GM21390 (cell line): ENCODE measurements around the gene ISM2.
"Not testable (repeated sequence)": the region's sequence is repeated elsewhere in the genome, so short reads cannot be mapped to it uniquely, and the experiment has no call there.

Source experiments
- ATAC-seq: cut with Tn5 transposase; IDR thresholded peaks from one replicate; pipeline ENCODE4 v1.9.1; 2021; ENCODE audit not compliant: unreplicated experiment

Gene ISM2

DNA sequence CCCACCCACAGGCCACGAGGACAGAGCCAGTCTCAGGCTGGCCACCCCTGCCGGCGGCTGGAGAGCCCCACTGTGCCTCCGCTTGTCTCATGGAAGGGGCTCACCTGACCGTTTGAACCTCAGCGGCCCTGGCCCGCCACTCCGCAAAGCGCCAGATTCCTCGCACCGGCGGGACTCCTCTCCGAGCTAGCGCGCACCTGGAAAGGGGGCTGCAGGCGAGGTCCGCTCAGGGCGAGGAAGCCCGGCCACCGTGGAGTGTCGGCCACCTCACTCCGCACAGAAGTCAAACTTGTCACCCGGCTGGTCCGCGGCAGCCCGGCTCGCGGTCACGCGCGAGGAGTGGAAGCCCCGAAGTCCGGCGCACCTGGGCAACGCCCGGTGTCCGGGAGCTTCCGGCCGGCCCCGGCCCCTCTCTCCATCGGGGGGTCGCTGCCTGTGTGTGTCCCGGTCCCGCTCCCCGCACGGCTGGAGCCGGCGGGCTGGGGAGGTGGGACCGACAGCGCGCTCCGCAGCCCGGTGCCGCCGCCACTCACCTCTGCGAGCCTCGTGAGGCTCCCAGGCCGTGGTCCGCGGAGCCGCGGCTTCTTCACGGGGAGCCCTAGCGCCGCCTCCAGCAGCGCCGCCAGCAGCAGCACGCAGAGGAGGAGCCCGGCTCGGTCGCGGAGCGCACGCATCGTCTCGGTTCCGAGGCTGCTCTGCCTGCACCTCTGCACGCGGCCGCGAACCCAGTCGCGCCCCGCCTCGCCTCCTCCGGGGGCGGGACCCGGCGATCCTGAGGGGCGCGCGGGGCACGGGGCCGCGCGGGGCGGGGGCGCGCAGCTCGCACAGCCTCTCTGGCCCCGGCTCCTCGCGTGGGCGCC, at the start of gene ISM2:
Gene ISM2, minus strand, starts transcription at position 697 of the 860 bp plus-strand sequence. Its CDS starts 23 bp downstream, at position 674.
- ATAC-seq, result peak; percentile 59

GRCh38 chr14:77547512-77548180, 49.0 kb upstream of the ISM2 start:
- ATAC-seq, result no peak

GRCh38 chr14:77545171-77545570, 46.6 kb upstream of the ISM2 start:
- not testable (repeated sequence) for ATAC-seq

GRCh38 chr14:77544571-77544970, 46.0 kb upstream of the ISM2 start:
- no peak for ATAC-seq

- no peak for ATAC-seq
Observed at GRCh38 chr14:77543637-77544334, 45.2 kb upstream of the ISM2 start.

DNA sequence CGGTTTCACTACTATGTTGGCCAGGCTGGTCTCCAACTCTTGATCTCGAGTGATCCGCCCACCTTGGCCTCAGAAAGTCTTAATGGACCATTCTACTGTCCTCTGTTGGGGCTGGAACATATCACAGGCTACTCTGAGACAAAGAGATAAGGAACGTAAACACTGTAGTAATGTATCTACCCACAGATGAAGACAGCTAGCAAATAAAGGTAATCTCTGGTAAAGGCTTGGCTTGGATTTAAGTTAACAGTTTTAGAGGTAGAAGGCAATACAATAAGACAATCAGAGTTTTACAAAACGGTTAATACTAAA, 44.6 kb upstream of the ISM2 start:
- ATAC-seq, result no peak

GRCh38 chr14:77542421-77543239, 44.0 kb upstream of the ISM2 start:
- ATAC-seq, result no peak

DNA sequence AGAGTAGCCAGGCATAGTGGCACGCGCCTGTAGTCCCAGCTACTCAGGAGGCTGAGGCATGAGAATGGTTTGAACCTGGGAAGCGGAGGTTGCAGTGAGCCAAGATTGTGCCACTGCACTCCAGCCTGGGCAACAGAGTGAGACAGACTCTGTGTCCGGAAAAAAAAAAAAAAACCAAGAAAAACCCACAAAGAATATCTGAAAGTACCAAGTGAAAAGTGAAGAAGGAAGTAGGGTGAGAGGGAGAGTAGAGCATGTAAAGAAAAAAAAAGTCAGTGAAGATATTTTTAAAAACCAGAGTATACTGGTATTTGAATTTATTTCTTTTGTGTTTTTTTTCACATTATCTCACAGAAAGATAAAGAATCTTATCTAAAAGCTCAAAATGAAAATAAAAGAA, 43.3 kb upstream of the ISM2 start:
- peak; percentile 45 for ATAC-seq

GRCh38 chr14:77536951-77537350, 38.3 kb upstream of the ISM2 start:
- not testable (repeated sequence) for ATAC-seq

DNA sequence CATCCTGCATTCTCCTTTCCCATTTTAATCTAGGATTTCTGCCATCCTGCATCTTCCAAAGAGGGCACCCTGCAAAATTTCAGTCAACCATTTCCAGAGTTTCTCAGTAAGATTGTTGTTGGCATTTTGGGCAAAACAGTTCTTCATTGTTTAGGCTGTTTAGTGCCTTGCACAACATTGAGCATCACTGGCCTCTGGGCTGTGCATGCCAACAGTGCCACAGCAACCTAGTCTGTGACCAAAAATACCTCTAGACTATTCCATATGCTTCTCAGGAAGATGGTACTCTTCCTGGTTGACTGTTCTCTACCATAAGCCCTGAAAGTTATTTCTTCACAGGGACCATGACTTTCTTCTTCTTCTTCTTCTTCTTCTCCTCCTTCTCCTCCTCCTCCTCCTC, 32.5 kb upstream of the ISM2 start:
- no peak for ATAC-seq

GRCh38 chr14:77529963-77530362, 31.3 kb upstream of the ISM2 start:
- ATAC-seq, result no peak

DNA sequence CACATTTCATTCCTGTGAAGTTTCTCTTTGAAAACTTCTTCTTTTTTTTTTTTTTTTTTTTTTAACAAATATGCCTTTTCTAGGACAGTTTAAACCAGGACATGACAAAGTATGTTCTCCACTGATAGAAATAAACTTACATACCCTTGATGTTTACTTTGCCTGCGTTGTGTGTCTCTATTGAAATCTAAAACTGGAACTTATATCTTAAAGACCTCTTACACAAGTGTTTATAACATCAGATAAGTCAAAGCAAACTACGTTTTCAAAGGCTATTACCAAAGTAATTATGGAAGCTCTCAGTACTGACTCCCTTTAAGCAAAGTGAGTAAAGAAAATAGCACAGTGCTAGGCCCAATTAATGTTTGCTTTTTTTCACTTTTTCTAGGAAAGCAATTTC, 30.6 kb upstream of the ISM2 start:
- ATAC-seq, result no peak

- ATAC-seq, result not testable (repeated sequence)
Observed at GRCh38 chr14:77528701-77529100, 30.1 kb upstream of the ISM2 start.

DNA sequence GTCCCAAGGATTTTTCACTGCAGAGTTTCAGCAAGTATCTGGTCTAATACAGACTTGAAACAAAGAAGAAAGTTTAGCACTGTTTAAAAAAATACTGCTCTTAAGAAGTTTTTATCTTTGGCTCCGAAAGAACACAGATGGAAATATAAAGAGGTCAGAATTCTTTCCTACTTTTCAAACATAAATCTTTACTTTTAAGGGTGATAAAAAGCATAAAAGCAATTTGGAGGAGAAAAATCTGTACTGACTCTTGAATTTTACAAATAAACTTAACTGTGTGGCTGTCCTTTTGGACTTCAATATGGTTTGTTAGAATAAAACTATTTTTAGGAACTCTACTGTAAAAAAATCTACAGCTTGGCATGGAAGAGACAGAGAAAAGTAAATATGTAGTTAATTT, 27.6 kb upstream of the ISM2 start:
- no peak for ATAC-seq

DNA sequence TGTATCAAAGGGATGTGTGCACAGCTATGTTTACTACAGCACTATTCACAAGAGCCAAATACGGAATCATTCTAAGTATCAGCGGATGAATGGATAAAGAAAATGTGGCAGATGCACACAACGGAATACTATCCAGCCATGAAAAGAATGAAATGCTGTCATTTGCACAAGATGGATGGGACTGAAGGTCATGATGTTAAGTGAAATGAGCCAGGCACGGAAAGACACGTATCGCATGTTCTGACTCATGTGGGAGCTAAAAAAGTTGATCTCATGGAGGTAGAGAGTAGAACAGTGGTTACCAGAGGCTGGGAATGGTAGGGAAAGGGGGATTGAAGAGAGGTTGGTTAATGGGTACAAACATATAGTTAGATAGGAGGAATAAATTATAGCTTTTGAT, 25.9 kb upstream of the ISM2 start:
- no peak for ATAC-seq

DNA sequence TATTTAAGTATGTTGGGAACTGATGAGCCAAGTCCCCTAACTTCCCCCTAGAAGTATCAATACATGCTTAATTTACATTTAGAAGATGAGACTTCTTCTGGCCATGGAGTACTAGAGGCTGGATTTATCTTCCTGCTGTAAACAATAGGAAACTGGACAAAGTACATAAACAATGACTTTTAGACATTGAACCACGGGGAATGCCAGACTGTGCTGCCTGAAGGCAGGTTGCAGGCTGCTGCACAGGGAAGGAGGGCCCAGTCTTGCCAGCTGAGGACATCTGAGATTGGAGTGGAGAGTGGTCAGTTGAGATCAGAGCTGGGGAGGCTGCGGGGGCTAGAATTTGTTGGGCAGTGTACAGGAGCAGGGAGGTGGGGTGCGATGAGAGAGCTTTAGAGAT, 24.5 kb upstream of the ISM2 start:
- ATAC-seq, result no peak

DNA sequence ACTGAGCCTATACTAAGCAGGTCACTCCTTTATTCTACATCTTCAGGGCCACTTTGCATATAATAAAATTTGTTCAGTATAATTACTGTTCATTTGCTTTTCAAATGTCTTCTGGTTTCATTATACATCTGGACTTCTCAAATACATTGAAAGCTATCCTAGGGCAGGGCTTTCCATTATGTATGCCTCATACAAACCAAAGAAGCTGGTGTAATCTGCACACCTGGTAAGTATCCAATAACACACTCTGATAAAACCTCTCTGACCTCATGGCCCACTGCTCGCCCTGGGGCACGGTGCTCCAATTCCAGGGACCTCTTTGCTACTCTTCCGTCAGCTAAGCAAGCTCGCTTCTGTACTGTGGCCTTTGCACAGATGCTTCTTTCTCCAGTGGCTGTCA, 21.9 kb upstream of the ISM2 start:
- no peak for ATAC-seq

DNA sequence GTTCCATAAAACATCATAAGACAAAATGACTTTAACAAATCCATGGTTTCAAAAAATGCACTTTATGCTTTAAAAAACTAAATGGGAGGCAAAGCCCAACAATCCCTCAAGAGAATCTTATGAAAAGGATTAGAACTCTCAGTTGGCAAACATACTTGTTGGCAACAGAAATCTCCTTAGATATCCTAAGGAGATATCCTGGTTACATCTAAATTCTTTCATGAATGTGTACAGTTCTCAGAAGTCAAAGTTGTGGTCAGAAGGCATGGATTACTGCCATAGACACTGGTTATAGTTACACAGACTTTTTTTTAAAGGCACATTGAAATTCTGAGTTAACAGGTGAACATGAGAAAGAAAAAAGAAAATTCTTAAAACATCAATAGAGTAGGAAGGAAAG, 17.5 kb upstream of the ISM2 start:
- ATAC-seq, result no peak

DNA sequence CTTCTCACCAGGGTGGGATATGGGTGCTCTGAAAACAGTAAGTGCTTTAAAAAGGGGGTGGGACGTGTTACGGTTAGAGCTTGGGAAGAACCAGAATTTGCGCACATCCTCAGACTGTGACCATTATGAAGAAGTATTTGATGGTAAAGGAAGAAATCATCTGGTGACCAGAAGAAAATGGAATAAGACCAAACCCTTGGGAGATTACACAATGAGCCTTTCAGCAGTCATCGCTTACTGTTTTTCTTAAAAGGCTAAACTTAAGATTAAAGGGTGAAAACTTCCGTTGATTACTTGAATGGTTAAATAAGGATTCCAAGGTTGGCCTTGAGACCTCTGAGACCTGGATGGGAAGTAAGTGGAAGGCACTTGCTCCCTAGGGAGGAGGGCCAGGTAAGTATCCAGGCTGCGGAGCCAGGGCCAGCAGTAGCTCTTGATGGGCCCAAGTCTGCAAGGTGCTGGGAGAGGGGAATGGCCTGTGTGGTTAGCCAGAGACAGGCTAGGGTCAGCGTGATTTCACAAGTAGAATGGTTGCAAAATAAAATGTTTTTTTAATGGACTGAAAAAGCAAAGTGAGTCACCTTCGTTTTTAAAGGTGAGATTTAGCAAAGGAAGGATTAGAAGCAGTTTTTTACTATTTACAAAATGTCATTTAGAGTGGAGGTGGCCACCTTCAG, 13.0 kb upstream of the ISM2 start:
- no peak for ATAC-seq

- ATAC-seq, result no peak
Observed at GRCh38 chr14:77509366-77509765, 10.8 kb upstream of the ISM2 start.

DNA sequence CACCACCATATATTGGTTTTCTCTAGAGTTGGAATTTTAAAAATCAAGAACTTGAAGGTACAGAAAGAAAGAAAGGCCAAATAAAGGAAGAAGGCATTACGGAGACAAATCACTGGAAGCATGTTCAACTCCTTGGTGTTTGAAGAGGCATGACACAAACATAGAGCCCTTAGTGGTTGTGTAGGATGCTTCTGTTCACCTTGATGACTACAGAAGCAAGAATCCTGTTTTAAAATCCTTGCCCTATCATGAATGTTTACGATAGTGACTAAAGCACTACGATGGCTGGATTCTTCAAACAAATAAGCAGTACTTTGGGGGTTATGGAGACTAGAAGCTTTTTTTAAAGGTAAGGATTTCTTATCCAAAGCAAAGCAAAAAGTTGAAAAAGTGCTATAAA, 10.3 kb upstream of the ISM2 start:
- no peak for ATAC-seq
